ENCODE data around the gene MAP3K8.

GRCh38 chr10:30413996-30414576 lies 19.9 kb upstream of the MAP3K8 start:
- TF ChIP-seq, protein P1, sequence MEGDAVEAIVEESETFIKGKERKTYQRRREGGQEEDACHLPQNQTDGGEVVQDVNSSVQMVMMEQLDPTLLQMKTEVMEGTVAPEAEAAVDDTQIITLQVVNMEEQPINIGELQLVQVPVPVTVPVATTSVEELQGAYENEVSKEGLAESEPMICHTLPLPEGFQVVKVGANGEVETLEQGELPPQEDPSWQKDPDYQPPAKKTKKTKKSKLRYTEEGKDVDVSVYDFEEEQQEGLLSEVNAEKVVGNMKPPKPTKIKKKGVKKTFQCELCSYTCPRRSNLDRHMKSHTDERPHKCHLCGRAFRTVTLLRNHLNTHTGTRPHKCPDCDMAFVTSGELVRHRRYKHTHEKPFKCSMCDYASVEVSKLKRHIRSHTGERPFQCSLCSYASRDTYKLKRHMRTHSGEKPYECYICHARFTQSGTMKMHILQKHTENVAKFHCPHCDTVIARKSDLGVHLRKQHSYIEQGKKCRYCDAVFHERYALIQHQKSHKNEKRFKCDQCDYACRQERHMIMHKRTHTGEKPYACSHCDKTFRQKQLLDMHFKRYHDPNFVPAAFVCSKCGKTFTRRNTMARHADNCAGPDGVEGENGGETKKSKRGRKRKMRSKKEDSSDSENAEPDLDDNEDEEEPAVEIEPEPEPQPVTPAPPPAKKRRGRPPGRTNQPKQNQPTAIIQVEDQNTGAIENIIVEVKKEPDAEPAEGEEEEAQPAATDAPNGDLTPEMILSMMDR (IDR thresholded peaks at IDR 0.05; ENCODE audit: poor library complexity, severe bottlenecking) = peak; percentile 71
- TF ChIP-seq POLR2AphosphoS5 (IDR thresholded peaks at IDR 0.05) (no peak), REST (IDR thresholded peaks at IDR 0.05; ENCODE audit: borderline replicate concordance) (no peak), EZH2 (IDR thresholded peaks at IDR 0.05; ENCODE audit: borderline replicate concordance, insufficient read depth, low read length, poor library complexity, severe bottlenecking) (no peak), EP300 (conservative IDR thresholded peaks at IDR 0.05; ENCODE audit: poor library complexity, severe bottlenecking) (no peak), TAF1 (IDR thresholded peaks at IDR 0.05; ENCODE audit: low read depth) (no peak), RAD21 (conservative IDR thresholded peaks at IDR 0.05) (peak; percentile 63), SMC3 (conservative IDR thresholded peaks at IDR 0.05; ENCODE audit: poor library complexity) (peak; percentile 74), MXI1 (conservative IDR thresholded peaks at IDR 0.05; ENCODE audit: poor library complexity, severe bottlenecking) (no peak)
